Measurements from ENCODE around the gene FERMT1.

The FERMT1 gene

GRCh38 chr20:6030453-6031080, 92.3 kb downstream of the FERMT1 start:
- no peak for DNase-seq (ENCODE audit: insufficient read length, low spot score)
- FAIRE-seq, result no peak

GRCh38 chr20:6029538-6029937, 93.3 kb downstream of the FERMT1 start:
- FAIRE-seq (no peak), DNase-seq (ENCODE audit: insufficient read length, low spot score) (no peak)
- TF ChIP-seq POLR2A (IDR thresholded peaks at IDR 0.05; ENCODE audit: low read depth, low read length), result no peak

More at GRCh38 chr20:6030453-6031080, 92.3 kb downstream of the FERMT1 start:
- TF ChIP-seq POLR2A (IDR thresholded peaks at IDR 0.05; ENCODE audit: low read depth, low read length), result no peak

DNA sequence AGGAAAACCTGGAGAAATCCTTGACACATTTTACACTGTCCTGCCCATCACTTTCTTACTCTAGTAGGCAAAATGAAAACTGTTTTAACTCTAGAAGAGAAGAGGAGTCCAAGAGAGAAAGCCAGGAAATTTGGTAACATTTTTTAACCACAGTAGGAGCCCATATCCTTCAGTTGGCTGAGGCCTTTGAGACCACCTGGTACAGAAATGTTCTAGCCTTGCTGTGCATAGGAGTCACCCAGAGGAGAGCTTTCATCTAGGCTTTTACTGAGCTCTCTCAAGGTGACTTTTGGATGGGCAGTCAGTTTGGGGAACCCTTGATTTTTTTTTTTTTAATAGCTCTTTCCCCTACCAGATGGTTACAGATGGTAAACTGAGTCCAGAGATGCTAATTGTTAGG, 94.0 kb downstream of the FERMT1 start:
- no peak for FAIRE-seq

DNA sequence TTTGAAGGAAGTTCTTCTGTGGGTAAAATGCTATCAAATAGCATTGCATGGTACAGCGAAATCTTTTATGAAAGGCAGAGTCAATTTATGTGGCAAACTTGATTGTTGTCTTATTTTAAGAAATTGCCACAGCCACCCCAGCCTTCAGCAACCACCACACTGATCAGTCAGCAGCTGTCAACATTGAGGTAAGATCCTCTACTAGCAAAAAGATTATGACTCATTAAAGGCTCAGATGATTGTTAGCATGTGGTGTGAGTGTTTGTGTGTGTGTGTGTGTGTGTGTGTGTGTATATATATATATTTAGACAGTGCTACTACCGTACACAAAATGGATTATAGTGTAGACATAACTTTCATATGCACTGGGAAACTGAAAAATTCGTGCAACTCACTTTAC, 96.8 kb downstream of the FERMT1 start:
- no peak for DNase-seq (ENCODE audit: insufficient read length, low spot score)
- no peak for TF ChIP-seq POLR2A (IDR thresholded peaks at IDR 0.05; ENCODE audit: low read depth, low read length)
- FAIRE-seq, result no peak

More for the DNA sequence above, 94.0 kb downstream of the FERMT1 start:
- TF ChIP-seq POLR2A (IDR thresholded peaks at IDR 0.05; ENCODE audit: low read depth, low read length), result no peak
- DNase-seq (ENCODE audit: insufficient read length, low spot score), result no peak

Data from H54 (cell line).